GM19324 (cell line): ENCODE results near the gene IMMP2L.
"Not testable (repeated sequence)": the region's sequence is repeated elsewhere in the genome, so short reads cannot be mapped to it uniquely, and the experiment has no call there.

ENCODE experiments used
- ATAC-seq: cut with Tn5 transposase; IDR thresholded peaks from one replicate; pipeline ENCODE4 v1.9.1; 2021; ENCODE audit warnings: mild to moderate bottlenecking, moderate library complexity; ENCODE audit not compliant: unreplicated experiment, low FRiP score

The IMMP2L gene

GRCh38 chr7:111362506-111363054, 199.7 kb downstream of the IMMP2L start:
- no peak for ATAC-seq

GRCh38 chr7:111358915-111359314, 203.4 kb downstream of the IMMP2L start:
- no peak for ATAC-seq

GRCh38 chr7:111357691-111358090, 204.6 kb downstream of the IMMP2L start:
- no peak for ATAC-seq

- no peak for ATAC-seq
Measured at GRCh38 chr7:111356941-111357340, 205.4 kb downstream of the IMMP2L start.

- ATAC-seq = no peak
Measured at GRCh38 chr7:111352319-111352718, 210.0 kb downstream of the IMMP2L start.

GRCh38 chr7:111346219-111346618, 216.1 kb downstream of the IMMP2L start:
- ATAC-seq = no peak

GRCh38 chr7:111343017-111343416, 219.3 kb downstream of the IMMP2L start:
- ATAC-seq = no peak

- ATAC-seq = no peak
Measured at GRCh38 chr7:111339006-111339405, 223.3 kb downstream of the IMMP2L start.

- no peak for ATAC-seq
Measured at GRCh38 chr7:111333010-111333409, 229.3 kb downstream of the IMMP2L start.

GRCh38 chr7:111330235-111330523, 232.1 kb downstream of the IMMP2L start:
- no peak for ATAC-seq

GRCh38 chr7:111329367-111330234, 232.7 kb downstream of the IMMP2L start:
- peak; percentile 81 for ATAC-seq

- no peak for ATAC-seq
Measured at GRCh38 chr7:111328487-111328886, 233.8 kb downstream of the IMMP2L start.

GRCh38 chr7:111324776-111325175, 237.5 kb downstream of the IMMP2L start:
- no peak for ATAC-seq

- ATAC-seq = no peak
Measured at GRCh38 chr7:111324228-111324627, 238.1 kb downstream of the IMMP2L start.

- ATAC-seq = not testable (repeated sequence)
Measured at GRCh38 chr7:111323670-111324069, 238.6 kb downstream of the IMMP2L start.

- no peak for ATAC-seq
Measured at GRCh38 chr7:111320133-111320532, 242.2 kb downstream of the IMMP2L start.

- ATAC-seq = no peak
Measured at GRCh38 chr7:111312966-111313365, 249.3 kb downstream of the IMMP2L start.

- no peak for ATAC-seq
Measured at GRCh38 chr7:111308691-111309090, 253.6 kb downstream of the IMMP2L start.

GRCh38 chr7:111301891-111302290, 260.4 kb downstream of the IMMP2L start:
- ATAC-seq = no peak

GRCh38 chr7:111294494-111294893, 267.8 kb downstream of the IMMP2L start:
- no peak for ATAC-seq

- ATAC-seq = no peak
Measured at GRCh38 chr7:111292026-111292470, 270.2 kb downstream of the IMMP2L start.

- no peak for ATAC-seq
Measured at GRCh38 chr7:111290982-111291381, 271.3 kb downstream of the IMMP2L start.
